A549 treated with AZD9567 at 1 μM for 4 hours (cell line): ENCODE measurements around the gene KCNJ10. TPM values are rescaled to one million over a fixed set of nuclear protein-coding genes. Genes with fewer than 3 reads are reported as not detected.

Experiments used
- total RNA-seq: library from RNA; stranded (reverse); fragments of 200-300 nt; extraction: Qiagen RNA extraction; gene quantifications from 5 replicates; pipeline ENCODE4 v1.2.3, GENCODE V29; 2022; ENCODE audit not compliant: insufficient read depth

Gene KCNJ10
- total RNA-seq, result not detected in 5 replicates

GRCh38 chr1:160069460-160070231 is at the start of gene KCNJ10:
TSS of gene KCNJ10 (minus strand) at chr1:160070160. CDS start at chr1:160042532, 27,628 bp downstream.

GRCh38 chr1:160115545-160116282 is 45.8 kb upstream of the KCNJ10 start, which contains the start of gene ATP1A2:
TSS of gene ATP1A2 (plus strand) at chr1:160115759. CDS start at chr1:160115862, 103 bp downstream.

GRCh38 chr1:160097911-160098851 is 28.2 kb upstream of the KCNJ10 start, which contains the start of gene IGSF8:
TSS of gene IGSF8 (minus strand) at chr1:160098619. CDS start at chr1:160098472, 147 bp downstream.

GRCh38 chr1:160081261-160081936 is 11.4 kb upstream of the KCNJ10 start, which contains the start of gene KCNJ9:
TSS of gene KCNJ9 (plus strand) at chr1:160081538. CDS start at chr1:160084031, 2,493 bp downstream.

GRCh38 chr1:160031365-160032164 is 38.4 kb downstream of the KCNJ10 start, which contains the start of gene PIGM:
TSS of gene PIGM (minus strand) at chr1:160031990. CDS start at chr1:160031739, 251 bp downstream.

GRCh38 chr1:159953536-159954515 is 116.1 kb downstream of the KCNJ10 start, which contains the start of gene SLAMF9:
TSS of gene SLAMF9 (minus strand) at chr1:159954237. CDS start at chr1:159954137, 100 bp downstream.

Other genes starting within 250 kb of the KCNJ10 start
- gene SLAMF8, start 243.3 kb downstream of the KCNJ10 start, total RNA-seq, result 0.05 to 0.11 TPM (median 0.09 TPM) in 3 of 5 replicates, not detected in the others
- gene VSIG8, start 207.5 kb downstream of the KCNJ10 start, total RNA-seq, result 0.05 to 0.06 TPM (median 0.06 TPM) in 3 of 5 replicates, not detected in the others
- 0.56 to 1.1 TPM (median 0.88 TPM) in 4 of 5 replicates, not detected in the other for gene CFAP45, start 170.0 kb downstream of the KCNJ10 start, total RNA-seq
- 979 to 1,012 TPM (median 1,008 TPM) in 5 replicates for gene TAGLN2, start 144.7 kb downstream of the KCNJ10 start, total RNA-seq
- 0.13 to 0.21 TPM (median 0.18 TPM) in 4 of 5 replicates, not detected in the other for gene IGSF9, start 124.5 kb downstream of the KCNJ10 start, total RNA-seq
- 0.22 to 0.34 TPM (median 0.25 TPM) in 4 of 5 replicates, not detected in the other for gene SLAMF9, start 115.9 kb downstream of the KCNJ10 start, total RNA-seq
- 3.7 to 4.7 TPM (median 4.3 TPM) in 5 replicates for gene PIGM, start 38.2 kb downstream of the KCNJ10 start, total RNA-seq
- gene KCNJ9, start 11.4 kb upstream of the KCNJ10 start, total RNA-seq, result not detected in 5 replicates
- 5.3 to 10.7 TPM (median 10.2 TPM) in 5 replicates for gene IGSF8, start 28.5 kb upstream of the KCNJ10 start, total RNA-seq
- 0.02 to 0.22 TPM (median 0.12 TPM) in 4 of 5 replicates, not detected in the other for gene ATP1A2, start 45.6 kb upstream of the KCNJ10 start, total RNA-seq
- gene ATP1A4, start 81.4 kb upstream of the KCNJ10 start, total RNA-seq, result not detected in 5 replicates
- gene CASQ1, start 120.4 kb upstream of the KCNJ10 start, total RNA-seq, result not detected in 5 replicates
- gene PEA15, start 135.2 kb upstream of the KCNJ10 start, total RNA-seq, result 164 to 184 TPM (median 175 TPM) in 5 replicates
- gene DCAF8, start 192.4 kb upstream of the KCNJ10 start, total RNA-seq, result 34.5 to 56.1 TPM (median 52.5 TPM) in 5 replicates
- 20.8 to 25.0 TPM (median 23.5 TPM) in 5 replicates for gene PEX19, start 215.0 kb upstream of the KCNJ10 start, total RNA-seq